Measurements from ENCODE around the gene FAM240B.

FAM240B gene

GRCh38 chr9:38720083-38720745 is at the start of gene FAM240B:
Gene FAM240B (minus strand): TSS chr9:38720133. CDS start chr9:38703999, 16,134 bp downstream.
- DNase-seq (ENCODE audit: low read depth in 3 of 3) = no peak

- DNase-seq (ENCODE audit: low read depth in 3 of 3) = no peak
These were observed 48.4 kb upstream of the FAM240B start for GRCh38 chr9:38768351-38768761.

GRCh38 chr9:38765101-38765500 is 45.2 kb upstream of the FAM240B start:
- no peak for DNase-seq (ENCODE audit: low read depth in 3 of 3)

- no peak for DNase-seq (ENCODE audit: low read depth in 3 of 3)
These were observed 42.1 kb upstream of the FAM240B start for GRCh38 chr9:38761999-38762398.

- no peak for DNase-seq (ENCODE audit: low read depth in 3 of 3)
These were observed 41.4 kb upstream of the FAM240B start for GRCh38 chr9:38761339-38761738.

GRCh38 chr9:38756702-38757101 is 36.8 kb upstream of the FAM240B start:
- no peak for DNase-seq (ENCODE audit: low read depth in 3 of 3)

GRCh38 chr9:38747941-38748340 is 28.0 kb upstream of the FAM240B start:
- DNase-seq (ENCODE audit: low read depth in 3 of 3) = no peak

- no peak for DNase-seq (ENCODE audit: low read depth in 3 of 3)
These were observed 27.1 kb upstream of the FAM240B start for GRCh38 chr9:38747067-38747466.

GRCh38 chr9:38746303-38746702 is 26.4 kb upstream of the FAM240B start:
- no peak for DNase-seq (ENCODE audit: low read depth in 3 of 3)

- no peak for DNase-seq (ENCODE audit: low read depth in 3 of 3)
These were observed 24.6 kb upstream of the FAM240B start for GRCh38 chr9:38744484-38744883.

- no peak for DNase-seq (ENCODE audit: low read depth in 3 of 3)
These were observed 17.3 kb upstream of the FAM240B start for GRCh38 chr9:38737246-38737645.

- no peak for DNase-seq (ENCODE audit: low read depth in 3 of 3)
These were observed 14.9 kb upstream of the FAM240B start for GRCh38 chr9:38734831-38735230.

GRCh38 chr9:38733503-38733902 is 13.6 kb upstream of the FAM240B start:
- no peak for DNase-seq (ENCODE audit: low read depth in 3 of 3)

GRCh38 chr9:38732885-38733284 is 13.0 kb upstream of the FAM240B start:
- DNase-seq (ENCODE audit: low read depth in 3 of 3) = no peak

GRCh38 chr9:38727497-38728001 is 7.6 kb upstream of the FAM240B start:
- DNase-seq (ENCODE audit: low read depth in 3 of 3) = no peak

- no peak for DNase-seq (ENCODE audit: low read depth in 3 of 3)
These were observed 4.8 kb upstream of the FAM240B start for GRCh38 chr9:38724754-38725153.

GRCh38 chr9:38718148-38718547 is 1.8 kb downstream of the FAM240B start:
- no peak for DNase-seq (ENCODE audit: low read depth in 3 of 3)

GRCh38 chr9:38715684-38716083 is 4.2 kb downstream of the FAM240B start:
- no peak for DNase-seq (ENCODE audit: low read depth in 3 of 3)

- DNase-seq (ENCODE audit: low read depth in 3 of 3) = no peak
These were observed 6.5 kb downstream of the FAM240B start for GRCh38 chr9:38713426-38713825.

- no peak for DNase-seq (ENCODE audit: low read depth in 3 of 3)
These were observed 11.2 kb downstream of the FAM240B start for GRCh38 chr9:38708759-38709158.

- no peak for DNase-seq (ENCODE audit: low read depth in 3 of 3)
These were observed 11.9 kb downstream of the FAM240B start for GRCh38 chr9:38707885-38708637.

- DNase-seq (ENCODE audit: low read depth in 3 of 3) = no peak
These were observed 13.4 kb downstream of the FAM240B start for GRCh38 chr9:38706493-38706892.

GRCh38 chr9:38705917-38706316 is 14.0 kb downstream of the FAM240B start:
- no peak for DNase-seq (ENCODE audit: low read depth in 3 of 3)
